HepG2 (cell line): ENCODE data around the gene TMEM129. TPM values are rescaled to one million over a fixed set of nuclear protein-coding genes. Genes with fewer than 3 reads are reported as not detected.

ENCODE experiments used
- CEBPG ChIP-seq: IDR thresholded peaks from 2 replicates; pipeline ENCODE4 v1.6.1; 2016
- CEBPZ ChIP-seq: IDR thresholded peaks from 2 replicates; pipeline ENCODE4 v1.6.1; 2012; ENCODE audit warnings: low read length, improper control_type of control experiment
- MLXIP ChIP-seq: sonication (generic); formaldehyde crosslinking; IDR thresholded peaks from 2 replicates; pipeline ENCODE4 v1.9.0; 2021; ENCODE audit warnings: missing genetic modification reagents, borderline replicate concordance
- MXD4 ChIP-seq: IDR thresholded peaks from 2 replicates; pipeline ENCODE4 v1.6.1; 2016; ENCODE audit warnings: mild to moderate bottlenecking, missing biosample characterization, missing genetic modification reagents
- MZF1 ChIP-seq: sonication (generic); formaldehyde crosslinking; IDR thresholded peaks from 2 replicates; pipeline ENCODE4 v1.8.1; 2023; ENCODE audit warnings: mild to moderate bottlenecking, missing genetic modification reagents, borderline replicate concordance
- PHF20 ChIP-seq: sonication (generic); formaldehyde crosslinking; IDR thresholded peaks from 2 replicates; pipeline ENCODE4 v1.5.0; 2020; ENCODE audit warnings: mild to moderate bottlenecking, missing genetic modification reagents
- PLRG1 ChIP-seq: fragments of 450-650 bp; conservative IDR thresholded peaks from 2 replicates; pipeline ENCODE4 v1.6.1; 2016
- PRDM15 ChIP-seq: sonication (generic); formaldehyde crosslinking; IDR thresholded peaks from 2 replicates; pipeline ENCODE4 v1.4.0; 2020; ENCODE audit warnings: missing genetic modification reagents
- TP53 ChIP-seq: sonication (generic); formaldehyde crosslinking; conservative IDR thresholded peaks from 2 replicates; pipeline ENCODE4 v1.4.0; 2020; ENCODE audit warnings: missing genetic modification reagents
- ZC3H4 ChIP-seq: sonication (generic); formaldehyde crosslinking; IDR thresholded peaks from 2 replicates; pipeline ENCODE4 v1.4.0; 2020; ENCODE audit warnings: missing genetic modification reagents, borderline replicate concordance
- ZNF451 ChIP-seq: sonication (generic); formaldehyde crosslinking; IDR thresholded peaks from 2 replicates; pipeline ENCODE4 v1.5.0; 2020; ENCODE audit warnings: mild to moderate bottlenecking, missing genetic modification reagents
- polyA plus RNA-seq, 8 experiments: library from polyadenylated mRNA; depleted of rRNA in 3 of 8; stranded (reverse) in 7 of 8; unstranded in 1 of 8; fragments of >200 nt; fragmentation: Illumina TruSeq in 4 of 8; extraction: Trizol in 4 of 8; gene quantifications; 2 replicates each; pipeline versions ENCODE4 v1.2.1 to v1.2.3, GENCODE V29; 2011 to 2016; ENCODE audit warnings: low read depth in 4 of 8, missing spikeins in 1 of 8, mixed read lengths in 1 of 8; ENCODE audit not compliant: insufficient read depth in 1 of 8
- total RNA-seq, 5 experiments: library from RNA; depleted of rRNA; stranded (reverse); fragments of >200 nt; fragmentation: Illumina TruSeq; extraction: Trizol; gene quantifications; 2 replicates each; pipeline ENCODE4 v1.2.3, GENCODE V29; 2016; ENCODE audit warnings: low read depth in 1 of 5

The TMEM129 gene
- total and polyA plus RNA-seq, 2 of the 13 experiments (the other 11 are each of a cell fraction or from before 2014, with no cell fraction given): 19.0 to 25.8 TPM

- no peak for TF ChIP-seq PRDM15
- no peak for TF ChIP-seq TP53
- TF ChIP-seq PHF20: no peak
- TF ChIP-seq MZF1 (CRISPR knock-in tag): no peak
- no peak for TF ChIP-seq ZC3H4 (CRISPR knock-in tag)
- no peak for TF ChIP-seq MLXIP (CRISPR knock-in tag)
- TF ChIP-seq PLRG1: no peak
- TF ChIP-seq CEBPZ: no peak
- no peak for TF ChIP-seq MXD4 (CRISPR knock-in tag)
- TF ChIP-seq ZNF451 (CRISPR knock-in tag): no peak
- no peak for TF ChIP-seq CEBPG (CRISPR knock-in tag)
These were observed 5.2 kb upstream of the TMEM129 start (continued) for GRCh38 chr4:1726146-1726934.
